Transverse colon (tissue), 4 donors: ENCODE data around the gene ALPK1. TPM values are rescaled to one million over a fixed set of nuclear protein-coding genes. Genes with fewer than 3 reads are reported as not detected.

Experiments
- total RNA-seq, 4 donors: library from RNA; depleted of rRNA; stranded (reverse); fragments of >200 nt; gene quantifications; one replicate each; pipeline ENCODE4 v1.1.0, GENCODE V29; 2016

The ALPK1 gene
- total RNA-seq, 4 donors from 2014 or later, result 15.5 to 45.1 (median 27.4) TPM

Other genes starting within 250 kb of the ALPK1 start
- gene FAM241A, start 151.9 kb upstream of the ALPK1 start, total RNA-seq, result 1 to 10 TPM in 3 of 4 donors, under 1 TPM in 1; 0.37 to 4.4 (median 1.7) TPM
- 10 to 100 TPM in 3 of 4 donors, 1 to 10 TPM in 1; 9.8 to 41.8 (median 38.7) TPM for gene AP1AR, start 65.6 kb upstream of the ALPK1 start, total RNA-seq
- 1 to 10 TPM in 2 of 4 donors, under 1 TPM in 2; 0.37 to 5.9 (median 1.0) TPM for gene TIFA, start 11.5 kb upstream of the ALPK1 start, total RNA-seq
- gene NEUROG2, start 218.8 kb downstream of the ALPK1 start, total RNA-seq, result not detected